Calu3 (cell line): ENCODE data around the gene DNAH12. TPM values are rescaled to one million over a fixed set of nuclear protein-coding genes. Genes with fewer than 3 reads are reported as not detected.
A peak's percentile ranks its signal among the peaks of the same experiment; 100 is the strongest.
"Not testable (repeated sequence)": the region's sequence is repeated elsewhere in the genome, so short reads cannot be mapped to it uniquely, and the experiment has no call there.

ENCODE experiments used
- BruUV-seq: library from RNA; stranded (reverse); fragments of 400-500 nt; replicated peaks from 2 replicates; lab custom pipeline; 2021; lab: Mats Ljungman, UMichigan
- CTCF ChIA-PET: fragments of 300-600 bp; sonication (Branson Sonifier 250); formaldehyde crosslinking; loops from one replicate; lab custom pipeline; 2022; ENCODE audit warnings: antibody characterized with exemption; lab: Charles Lee
- DNase-seq: peaks from one replicate; pipeline ENCODE4 v3.0.0; 2022
- H3K27ac Mint-ChIP-seq: one replicate; pipeline ENCODE4 v1.8.0; 2022; ENCODE audit warnings: mixed read lengths; ENCODE audit not compliant: unreplicated experiment
- H3K27me3 Mint-ChIP-seq: one replicate; pipeline ENCODE4 v1.8.0; 2022; ENCODE audit warnings: mixed read lengths; ENCODE audit not compliant: unreplicated experiment
- H3K36me3 Mint-ChIP-seq: one replicate; pipeline ENCODE4 v1.8.0; 2022; ENCODE audit warnings: mild to moderate bottlenecking, moderate library complexity, mixed read lengths; ENCODE audit not compliant: insufficient read depth, unreplicated experiment
- H3K4me1 Mint-ChIP-seq: one replicate; pipeline ENCODE4 v1.8.0; 2022; ENCODE audit warnings: mild to moderate bottlenecking, low read depth, mixed read lengths; ENCODE audit not compliant: unreplicated experiment
- H3K4me3 Mint-ChIP-seq: one replicate; pipeline ENCODE4 v1.8.0; 2022; ENCODE audit warnings: mild to moderate bottlenecking, low read depth, moderate library complexity, mixed read lengths; ENCODE audit not compliant: unreplicated experiment
- H3K9me3 Mint-ChIP-seq: one replicate; pipeline ENCODE4 v1.8.0; 2022; ENCODE audit warnings: low read depth, mixed read lengths; ENCODE audit not compliant: unreplicated experiment
- intact Hi-C: fragments of 100-400 bp; cut with micrococcal nuclease; formaldehyde crosslinking; loops from one replicate; pipeline ENCODE4 v1.10.0; 2022; ENCODE audit not compliant: unreplicated experiment
- total RNA-seq: library from RNA; stranded (reverse); gene quantifications from 2 replicates; pipeline ENCODE4 v1.2.3, GENCODE V29; 2022
- TF ChIP-seq, protein P1 (sequence below): fragments of 200-600 bp; IDR thresholded peaks from one replicate; pipeline ENCODE4 v1.8.0; 2022; ENCODE audit warnings: antibody characterized with exemption; ENCODE audit not compliant: unreplicated experiment

The DNAH12 gene
- total RNA-seq, 1 experiment from 2014 or later = 0.92 TPM

DNA sequence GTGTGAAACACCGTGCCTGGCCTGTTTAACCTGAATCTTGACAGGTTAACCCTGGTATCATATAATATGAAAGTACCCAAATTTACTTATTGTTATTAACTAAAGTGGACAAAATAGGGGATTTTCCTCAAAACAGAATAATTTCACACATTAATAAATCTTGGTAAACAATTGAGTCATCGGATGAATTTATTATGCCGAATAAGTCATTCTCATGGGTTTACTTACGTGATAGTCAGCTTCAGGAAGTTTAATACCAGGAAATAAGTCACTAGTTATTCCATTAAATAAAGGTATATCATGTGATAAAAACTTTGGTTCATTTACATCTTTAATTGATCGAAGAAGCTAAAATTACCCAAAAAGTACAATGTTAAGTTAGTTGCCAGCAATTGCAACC is 99.7 kb downstream of the DNAH12 start:
- CTCF ChIA-PET = interaction anchor here (0.6 to 1.4 kb wide), 3 partner anchors 10 to 359 kb away, joined by 3 to 6 read pairs (median 3); no protein-coding TSS in a partner anchor
- DNase-seq = no peak

DNA sequence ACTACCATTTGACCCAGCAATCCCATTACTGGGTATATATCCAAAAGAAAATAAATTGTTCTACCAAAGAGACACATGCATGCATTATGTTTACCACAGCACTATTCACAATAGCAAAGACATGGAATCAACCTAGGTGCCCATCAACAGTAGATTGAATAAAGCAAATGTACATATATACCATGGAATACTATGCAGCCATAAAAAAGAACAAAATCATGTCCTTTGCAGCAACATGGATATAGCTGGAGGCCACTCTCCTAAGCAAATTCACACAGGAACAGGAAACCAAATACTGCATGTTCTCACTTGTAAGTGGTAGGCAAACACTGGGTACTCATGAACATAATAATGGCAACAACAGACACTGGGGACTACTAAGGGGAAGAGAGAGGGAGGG is 104.0 kb downstream of the DNAH12 start:
- H3K36me3 Mint-ChIP-seq, intact Hi-C loops, BruUV-seq, H3K9me3 Mint-ChIP-seq, H3K27me3 Mint-ChIP-seq, H3K27ac Mint-ChIP-seq, CTCF ChIA-PET, H3K4me1 Mint-ChIP-seq, H3K4me3 Mint-ChIP-seq, DNase-seq: not testable (repeated sequence)

More for the DNA sequence above, 99.7 kb downstream of the DNAH12 start:
- Mint-ChIP-seq H3K4me1 (no peaks in the 10 kb centered on the region), H3K36me3 (no peaks in the 10 kb centered on the region), H3K27me3 (no peaks in the 10 kb centered on the region), H3K4me3 (no peak overlapping the region), H3K9me3 (no peaks in the 10 kb centered on the region), H3K27ac (peak overlapping the region; percentile 57)
- intact Hi-C loops = no loop called here
- no TSS peak for BruUV-seq
- TF ChIP-seq, protein P1, sequence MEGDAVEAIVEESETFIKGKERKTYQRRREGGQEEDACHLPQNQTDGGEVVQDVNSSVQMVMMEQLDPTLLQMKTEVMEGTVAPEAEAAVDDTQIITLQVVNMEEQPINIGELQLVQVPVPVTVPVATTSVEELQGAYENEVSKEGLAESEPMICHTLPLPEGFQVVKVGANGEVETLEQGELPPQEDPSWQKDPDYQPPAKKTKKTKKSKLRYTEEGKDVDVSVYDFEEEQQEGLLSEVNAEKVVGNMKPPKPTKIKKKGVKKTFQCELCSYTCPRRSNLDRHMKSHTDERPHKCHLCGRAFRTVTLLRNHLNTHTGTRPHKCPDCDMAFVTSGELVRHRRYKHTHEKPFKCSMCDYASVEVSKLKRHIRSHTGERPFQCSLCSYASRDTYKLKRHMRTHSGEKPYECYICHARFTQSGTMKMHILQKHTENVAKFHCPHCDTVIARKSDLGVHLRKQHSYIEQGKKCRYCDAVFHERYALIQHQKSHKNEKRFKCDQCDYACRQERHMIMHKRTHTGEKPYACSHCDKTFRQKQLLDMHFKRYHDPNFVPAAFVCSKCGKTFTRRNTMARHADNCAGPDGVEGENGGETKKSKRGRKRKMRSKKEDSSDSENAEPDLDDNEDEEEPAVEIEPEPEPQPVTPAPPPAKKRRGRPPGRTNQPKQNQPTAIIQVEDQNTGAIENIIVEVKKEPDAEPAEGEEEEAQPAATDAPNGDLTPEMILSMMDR = no peak

DNA sequence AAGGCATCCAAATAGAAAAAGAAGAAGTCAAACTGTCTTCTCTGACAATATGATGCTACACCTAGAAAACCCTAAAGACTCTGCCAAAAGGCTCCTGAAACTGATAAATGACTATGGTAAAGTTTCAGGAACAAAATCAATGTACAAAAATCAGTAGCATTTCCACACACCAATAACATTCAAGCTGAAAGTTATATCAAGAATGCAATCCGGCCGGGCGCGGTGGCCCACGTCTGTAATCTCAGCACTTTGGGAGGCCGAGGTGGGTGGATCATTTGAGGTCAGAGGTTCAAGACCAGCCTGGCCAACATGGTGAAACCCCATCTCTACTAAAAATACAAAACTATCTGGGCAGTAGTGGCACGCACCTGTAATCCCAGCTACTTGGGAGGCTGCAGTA is 105.7 kb downstream of the DNAH12 start:
- intact Hi-C loops, H3K9me3 Mint-ChIP-seq: not testable (repeated sequence)

DNA sequence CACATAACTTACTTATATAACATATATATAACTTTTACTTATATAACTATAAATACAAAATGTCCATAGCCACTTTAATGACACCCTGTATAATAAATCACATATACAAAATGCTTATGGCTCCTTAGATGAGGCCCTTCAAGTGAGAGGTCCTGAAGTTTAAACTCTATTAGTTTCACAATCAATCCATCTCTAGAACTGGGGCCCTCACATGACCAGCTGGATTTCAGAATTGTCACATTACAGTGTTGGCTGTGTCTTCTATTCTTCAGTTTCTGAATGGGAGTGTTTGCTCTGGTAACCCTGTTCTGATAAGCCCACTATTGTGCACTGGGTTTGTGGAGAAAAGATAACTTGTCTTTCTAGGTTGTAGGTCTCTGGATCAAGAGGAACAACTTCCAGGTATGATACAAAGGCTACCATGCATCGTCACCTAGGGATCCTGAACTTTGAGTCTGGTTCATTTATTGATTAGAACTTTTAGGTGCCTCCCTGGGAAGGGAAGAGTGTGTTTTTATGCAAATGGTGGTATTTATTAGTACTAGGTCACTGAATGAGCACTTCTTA is 107.9 kb downstream of the DNAH12 start:
- Mint-ChIP-seq H3K36me3 (no peaks in the 10 kb centered on the region), H3K4me1 (peaks cover 18% of the 10 kb centered on the region), H3K27me3 (no peaks in the 10 kb centered on the region), H3K4me3 (no peak overlapping the region), H3K27ac (no peak overlapping the region), H3K9me3 (no peaks in the 10 kb centered on the region)
- CTCF ChIA-PET = no interaction called here
- intact Hi-C loops = no loop called here
- DNase-seq = no peak
- TF ChIP-seq, protein P1 = no peak
- no TSS peak for BruUV-seq

More for the DNA sequence above, 105.7 kb downstream of the DNAH12 start:
- H3K27me3 Mint-ChIP-seq, BruUV-seq, H3K4me1 Mint-ChIP-seq, H3K4me3 Mint-ChIP-seq, H3K36me3 Mint-ChIP-seq, CTCF ChIA-PET, DNase-seq, H3K27ac Mint-ChIP-seq: not testable (repeated sequence)

DNA sequence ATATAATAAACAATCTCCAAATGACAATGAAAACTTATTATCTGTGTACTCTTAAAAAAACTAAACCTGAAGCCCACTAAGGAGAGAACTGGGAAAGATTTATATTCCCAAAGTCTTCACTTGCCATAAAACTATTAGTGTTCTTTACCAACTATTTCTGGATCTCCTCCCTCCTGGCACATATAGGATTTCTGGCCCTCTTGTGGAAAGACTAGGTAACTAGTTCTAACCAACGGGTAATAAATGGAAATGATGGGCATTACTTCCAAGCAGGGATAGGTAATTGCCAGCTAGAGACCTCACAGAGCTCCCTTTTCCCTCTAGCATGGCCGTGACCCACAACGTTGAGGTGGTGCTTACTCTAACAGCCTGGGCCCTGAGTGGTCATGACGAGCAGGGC is 110.1 kb downstream of the DNAH12 start:
- peaks cover 21% of the 10 kb centered on the region for H3K4me1 Mint-ChIP-seq
- intact Hi-C loops = loop anchor here (1.0 kb wide), 1 partner anchor 37 kb away; no protein-coding TSS in a partner anchor
- H3K4me3 Mint-ChIP-seq = no peak overlapping the region
- no peak overlapping the region for H3K27ac Mint-ChIP-seq
- CTCF ChIA-PET = interaction anchor here (0.6 to 1.2 kb wide), 3 partner anchors 9 to 36 kb away, joined by 3 to 8 read pairs (median 3); no protein-coding TSS in a partner anchor
- H3K36me3 Mint-ChIP-seq = no peaks in the 10 kb centered on the region
- peak; percentile 6 for DNase-seq
- TF ChIP-seq, protein P1 = no peak
- no peaks in the 10 kb centered on the region for H3K27me3 Mint-ChIP-seq
- BruUV-seq = no TSS peak
- H3K9me3 Mint-ChIP-seq = no peaks in the 10 kb centered on the region
